Adrenal gland (tissue), 5 donors: ENCODE data around the gene HERC6.

ENCODE experiments used
- CTCF ChIP-seq, 6 experiments: fragments of 450-650 bp in 4 of 6; fragments of 200-600 bp in 2 of 6; sonication (generic) in 1 of 6; IDR thresholded peaks; 1 replicate in 5 of 6; 2 replicates in 1 of 6; pipeline versions ENCODE4 v1.5.1 to v1.8.0; 2016 to 2021; ENCODE audit warnings: antibody characterized with exemption in 6 of 6, mild to moderate bottlenecking in 2 of 6, moderate library complexity in 1 of 6
- POLR2A ChIP-seq, 2 donors: fragments of 450-650 bp; IDR thresholded peaks; one replicate each; pipeline ENCODE4 v1.6.1; 2017; ENCODE audit warnings: antibody characterized with exemption in 2 of 2, mild to moderate bottlenecking in 2 of 2, moderate library complexity in 1 of 2
- donor health status: DM: no; HTN: no; CAD: no.

- TF ChIP-seq CTCF (IDR thresholded peaks at IDR 0.05) (no peak), POLR2A (IDR thresholded peaks at IDR 0.05) (no peak)
Measured at GRCh38 chr4:88422403-88422802, 43.8 kb downstream of the HERC6 start.
